Measurements from ENCODE around the gene SSPN.

Gene SSPN

GRCh38 chr12:26280869-26281268 is 85.5 kb downstream of the SSPN start:
- no peaks in the 10 kb centered on the region for H3K9me3 ChIP-seq (ENCODE audit: low read length)
- H3K4me1 ChIP-seq (ENCODE audit: insufficient read depth, low read length) = no peaks in the 10 kb centered on the region
- no peak overlapping the region for H3K9ac ChIP-seq (ENCODE audit: low read length)
- no peak overlapping the region for H3K27ac ChIP-seq (ENCODE audit: low read depth, low read length)
- no peaks in the 10 kb centered on the region for H3K27me3 ChIP-seq (ENCODE audit: control insufficient read depth in 1 of 2, insufficient read depth in 2 of 2, low read length in 2 of 2)
- no peak overlapping the region for H3K4me3 ChIP-seq (ENCODE audit: low read depth in 1 of 2, low read length in 2 of 2)
- H3K36me3 ChIP-seq (ENCODE audit: insufficient read depth, low read length) = no peaks in the 10 kb centered on the region

GRCh38 chr12:26281320-26281719 is 85.9 kb downstream of the SSPN start:
- Histone ChIP-seq H3K27ac (ENCODE audit: low read depth, low read length) (no peak overlapping the region), H3K4me1 (ENCODE audit: insufficient read depth, low read length) (no peaks in the 10 kb centered on the region), H3K9me3 (ENCODE audit: low read length) (no peaks in the 10 kb centered on the region), H3K27me3 (ENCODE audit: control insufficient read depth in 1 of 2, insufficient read depth in 2 of 2, low read length in 2 of 2) (no peaks in the 10 kb centered on the region), H3K36me3 (ENCODE audit: insufficient read depth, low read length) (no peaks in the 10 kb centered on the region), H3K4me3 (ENCODE audit: low read depth in 1 of 2, low read length in 2 of 2) (no peak overlapping the region), H3K9ac (ENCODE audit: low read length) (no peak overlapping the region)

- Histone ChIP-seq H3K27me3 (ENCODE audit: control insufficient read depth in 1 of 2, insufficient read depth in 2 of 2, low read length in 2 of 2) (no peaks in the 10 kb centered on the region), H3K4me1 (ENCODE audit: insufficient read depth, low read length) (peaks cover under 1% of the 10 kb centered on the region), H3K9ac (ENCODE audit: low read length) (no peak overlapping the region), H3K4me3 (ENCODE audit: low read depth in 1 of 2, low read length in 2 of 2) (no peak overlapping the region), H3K9me3 (ENCODE audit: low read length) (no peaks in the 10 kb centered on the region), H3K27ac (ENCODE audit: low read depth, low read length) (no peak overlapping the region), H3K36me3 (ENCODE audit: insufficient read depth, low read length) (no peaks in the 10 kb centered on the region)
Observed at GRCh38 chr12:26282339-26282940, 87.1 kb downstream of the SSPN start.

- Histone ChIP-seq H3K27ac (ENCODE audit: low read depth, low read length) (no peak overlapping the region), H3K4me1 (ENCODE audit: insufficient read depth, low read length) (peaks cover 7% of the 10 kb centered on the region), H3K9ac (ENCODE audit: low read length) (no peak overlapping the region), H3K9me3 (ENCODE audit: low read length) (no peaks in the 10 kb centered on the region), H3K4me3 (ENCODE audit: low read depth in 1 of 2, low read length in 2 of 2) (no peak overlapping the region), H3K27me3 (ENCODE audit: control insufficient read depth in 1 of 2, insufficient read depth in 2 of 2, low read length in 2 of 2) (no peaks in the 10 kb centered on the region), H3K36me3 (ENCODE audit: insufficient read depth, low read length) (no peaks in the 10 kb centered on the region)
Observed at GRCh38 chr12:26283046-26283445, 87.7 kb downstream of the SSPN start.

GRCh38 chr12:26283617-26284016 is 88.2 kb downstream of the SSPN start:
- H3K9ac ChIP-seq (ENCODE audit: low read length) = no peak overlapping the region
- no peak overlapping the region for H3K27ac ChIP-seq (ENCODE audit: low read depth, low read length)
- H3K9me3 ChIP-seq (ENCODE audit: low read length) = no peaks in the 10 kb centered on the region
- H3K4me3 ChIP-seq (ENCODE audit: low read depth in 1 of 2, low read length in 2 of 2) = no peak overlapping the region
- peaks cover 9% of the 10 kb centered on the region for H3K4me1 ChIP-seq (ENCODE audit: insufficient read depth, low read length)
- H3K36me3 ChIP-seq (ENCODE audit: insufficient read depth, low read length) = no peaks in the 10 kb centered on the region
- H3K27me3 ChIP-seq (ENCODE audit: control insufficient read depth in 1 of 2, insufficient read depth in 2 of 2, low read length in 2 of 2) = no peaks in the 10 kb centered on the region

- Histone ChIP-seq H3K4me3 (ENCODE audit: low read depth in 1 of 2, low read length in 2 of 2) (no peak overlapping the region), H3K9ac (ENCODE audit: low read length) (no peak overlapping the region), H3K27me3 (ENCODE audit: control insufficient read depth in 1 of 2, insufficient read depth in 2 of 2, low read length in 2 of 2) (no peaks in the 10 kb centered on the region), H3K9me3 (ENCODE audit: low read length) (no peaks in the 10 kb centered on the region), H3K27ac (ENCODE audit: low read depth, low read length) (no peak overlapping the region), H3K4me1 (ENCODE audit: insufficient read depth, low read length) (peaks cover 9% of the 10 kb centered on the region), H3K36me3 (ENCODE audit: insufficient read depth, low read length) (no peaks in the 10 kb centered on the region)
Observed at GRCh38 chr12:26285401-26285800, 90.0 kb downstream of the SSPN start.

GRCh38 chr12:26286186-26286585 is 90.8 kb downstream of the SSPN start:
- Histone ChIP-seq H3K36me3 (ENCODE audit: insufficient read depth, low read length) (no peaks in the 10 kb centered on the region), H3K9ac (ENCODE audit: low read length) (no peak overlapping the region), H3K27ac (ENCODE audit: low read depth, low read length) (no peak overlapping the region), H3K4me1 (ENCODE audit: insufficient read depth, low read length) (peaks cover 9% of the 10 kb centered on the region), H3K27me3 (ENCODE audit: control insufficient read depth in 1 of 2, insufficient read depth in 2 of 2, low read length in 2 of 2) (no peaks in the 10 kb centered on the region), H3K4me3 (ENCODE audit: low read depth in 1 of 2, low read length in 2 of 2) (no peak overlapping the region), H3K9me3 (ENCODE audit: low read length) (no peaks in the 10 kb centered on the region)

GRCh38 chr12:26287671-26288381 is 92.5 kb downstream of the SSPN start:
- Histone ChIP-seq H3K27ac (ENCODE audit: low read depth, low read length) (no peak overlapping the region), H3K4me1 (ENCODE audit: insufficient read depth, low read length) (peaks cover 9% of the 10 kb centered on the region)

GRCh38 chr12:26290565-26290964 is 95.2 kb downstream of the SSPN start:
- no peaks in the 10 kb centered on the region for H3K36me3 ChIP-seq (ENCODE audit: insufficient read depth, low read length)
- H3K27ac ChIP-seq (ENCODE audit: low read depth, low read length) = no peak overlapping the region
- H3K9ac ChIP-seq (ENCODE audit: low read length) = no peak overlapping the region
- peaks cover 9% of the 10 kb centered on the region for H3K4me1 ChIP-seq (ENCODE audit: insufficient read depth, low read length)
- H3K27me3 ChIP-seq (ENCODE audit: control insufficient read depth in 1 of 2, insufficient read depth in 2 of 2, low read length in 2 of 2) = no peaks in the 10 kb centered on the region
- H3K9me3 ChIP-seq (ENCODE audit: low read length) = no peaks in the 10 kb centered on the region
- no peak overlapping the region for H3K4me3 ChIP-seq (ENCODE audit: low read depth in 1 of 2, low read length in 2 of 2)

More at GRCh38 chr12:26287671-26288381, 92.5 kb downstream of the SSPN start:
- no peaks in the 10 kb centered on the region for H3K36me3 ChIP-seq (ENCODE audit: insufficient read depth, low read length)
- no peak overlapping the region for H3K4me3 ChIP-seq (ENCODE audit: low read depth in 1 of 2, low read length in 2 of 2)
- H3K9me3 ChIP-seq (ENCODE audit: low read length) = no peaks in the 10 kb centered on the region
- H3K27me3 ChIP-seq (ENCODE audit: control insufficient read depth in 1 of 2, insufficient read depth in 2 of 2, low read length in 2 of 2) = no peaks in the 10 kb centered on the region
- H3K9ac ChIP-seq (ENCODE audit: low read length) = no peak overlapping the region

GRCh38 chr12:26292596-26292995 is 97.2 kb downstream of the SSPN start:
- Histone ChIP-seq H3K4me3 (ENCODE audit: low read depth in 1 of 2, low read length in 2 of 2) (no peak overlapping the region), H3K9ac (ENCODE audit: low read length) (no peak overlapping the region), H3K36me3 (ENCODE audit: insufficient read depth, low read length) (no peaks in the 10 kb centered on the region), H3K9me3 (ENCODE audit: low read length) (no peaks in the 10 kb centered on the region), H3K27me3 (ENCODE audit: control insufficient read depth in 1 of 2, insufficient read depth in 2 of 2, low read length in 2 of 2) (no peaks in the 10 kb centered on the region), H3K27ac (ENCODE audit: low read depth, low read length) (no peak overlapping the region), H3K4me1 (ENCODE audit: insufficient read depth, low read length) (peaks cover 7% of the 10 kb centered on the region)

- Histone ChIP-seq H3K9ac (ENCODE audit: low read length) (no peak overlapping the region), H3K27ac (ENCODE audit: low read depth, low read length) (no peak overlapping the region), H3K27me3 (ENCODE audit: control insufficient read depth in 1 of 2, insufficient read depth in 2 of 2, low read length in 2 of 2) (no peaks in the 10 kb centered on the region), H3K9me3 (ENCODE audit: low read length) (no peaks in the 10 kb centered on the region), H3K4me1 (ENCODE audit: insufficient read depth, low read length) (peaks cover 4% of the 10 kb centered on the region), H3K4me3 (ENCODE audit: low read depth in 1 of 2, low read length in 2 of 2) (no peak overlapping the region), H3K36me3 (ENCODE audit: insufficient read depth, low read length) (no peaks in the 10 kb centered on the region)
Observed at GRCh38 chr12:26293612-26294011, 98.2 kb downstream of the SSPN start.

- Histone ChIP-seq H3K27ac (ENCODE audit: low read depth, low read length) (no peak overlapping the region), H3K9me3 (ENCODE audit: low read length) (no peaks in the 10 kb centered on the region), H3K9ac (ENCODE audit: low read length) (no peak overlapping the region), H3K4me3 (ENCODE audit: low read depth in 1 of 2, low read length in 2 of 2) (no peak overlapping the region), H3K27me3 (ENCODE audit: control insufficient read depth in 1 of 2, insufficient read depth in 2 of 2, low read length in 2 of 2) (no peaks in the 10 kb centered on the region), H3K4me1 (ENCODE audit: insufficient read depth, low read length) (peaks cover 16% of the 10 kb centered on the region), H3K36me3 (ENCODE audit: insufficient read depth, low read length) (no peaks in the 10 kb centered on the region)
Observed at GRCh38 chr12:26295001-26295400, 99.6 kb downstream of the SSPN start.
